ENCODE results near the gene VASP.

Gene VASP

GRCh38 chr19:45515081-45515624 lies 7.9 kb downstream of the VASP start:
- no peak for DNase-seq (ENCODE audit: low read depth)

DNA sequence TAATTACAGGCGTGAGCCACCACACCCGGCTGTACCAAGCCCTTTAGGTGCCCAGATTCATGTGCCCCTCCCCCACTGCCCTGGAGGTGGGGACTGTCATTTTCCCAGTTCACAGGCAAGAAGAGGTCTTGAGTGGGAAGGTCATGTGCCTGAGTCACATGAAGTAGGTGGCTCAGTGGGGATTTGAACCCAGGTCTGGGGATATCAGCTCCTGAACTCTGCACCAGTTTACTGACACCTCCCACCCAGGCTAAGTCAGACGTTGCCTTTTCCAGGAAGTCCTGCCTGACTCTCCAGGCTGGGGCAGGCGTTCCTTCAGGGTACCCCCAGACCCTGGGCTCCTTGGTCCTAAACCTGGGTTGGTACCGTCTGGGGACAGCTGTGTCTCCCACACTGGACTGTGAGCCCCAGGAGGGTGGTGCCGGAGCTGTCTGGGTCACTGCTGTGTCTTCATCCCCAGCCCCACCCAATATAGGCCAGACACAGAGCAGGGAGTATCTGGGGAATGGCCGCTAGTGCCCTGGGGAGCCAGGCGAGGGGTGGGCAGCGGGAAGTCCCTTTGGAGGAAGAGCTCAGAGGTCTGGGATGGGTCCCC lies 8.6 kb downstream of the VASP start:
- DNase-seq (ENCODE audit: low read depth) = no peak

GRCh38 chr19:45517238-45517637 lies 10.0 kb downstream of the VASP start:
- DNase-seq (ENCODE audit: low read depth) = no peak

GRCh38 chr19:45517641-45518468 lies 10.6 kb downstream of the VASP start:
- no peak for DNase-seq (ENCODE audit: low read depth)

- DNase-seq (ENCODE audit: low read depth) = no peak
Measured at GRCh38 chr19:45518469-45518826, 11.2 kb downstream of the VASP start.

GRCh38 chr19:45522010-45522941 lies 15.0 kb downstream of the VASP start:
- no peak for DNase-seq (ENCODE audit: low read depth)

GRCh38 chr19:45523642-45524256 lies 16.5 kb downstream of the VASP start:
- DNase-seq (ENCODE audit: low read depth) = peak; percentile 82

DNA sequence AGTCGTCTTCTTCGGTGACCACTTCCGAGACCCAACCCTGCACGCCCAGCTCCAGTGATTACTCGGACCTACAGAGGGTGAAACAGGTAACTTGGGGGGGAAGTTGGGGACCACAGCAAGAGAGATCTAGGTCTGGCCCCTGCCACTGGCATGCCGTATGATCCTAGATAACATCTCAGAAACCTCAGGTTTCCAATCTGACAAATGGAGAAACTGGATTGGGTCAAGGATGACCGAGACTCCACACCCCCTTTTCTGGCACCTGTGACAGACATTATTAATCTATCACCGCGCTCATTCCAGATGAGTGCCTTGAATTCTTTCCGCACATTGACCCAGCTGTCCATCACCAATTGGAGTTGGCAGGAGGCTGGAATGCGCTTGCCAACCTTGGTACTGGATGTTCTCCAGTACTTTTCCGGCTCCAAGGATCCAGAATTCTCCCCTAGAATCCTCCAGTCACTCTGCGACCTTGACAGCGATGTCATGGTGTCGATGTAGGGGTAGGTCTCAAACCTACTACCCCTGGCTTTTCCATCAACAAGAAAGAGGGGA lies 17.4 kb downstream of the VASP start:
- no peak for DNase-seq (ENCODE audit: low read depth)

GRCh38 chr19:45526143-45526542 lies 18.9 kb downstream of the VASP start:
- no peak for DNase-seq (ENCODE audit: low read depth)

GRCh38 chr19:45526971-45527370 lies 19.7 kb downstream of the VASP start:
- DNase-seq (ENCODE audit: low read depth) = no peak

DNA sequence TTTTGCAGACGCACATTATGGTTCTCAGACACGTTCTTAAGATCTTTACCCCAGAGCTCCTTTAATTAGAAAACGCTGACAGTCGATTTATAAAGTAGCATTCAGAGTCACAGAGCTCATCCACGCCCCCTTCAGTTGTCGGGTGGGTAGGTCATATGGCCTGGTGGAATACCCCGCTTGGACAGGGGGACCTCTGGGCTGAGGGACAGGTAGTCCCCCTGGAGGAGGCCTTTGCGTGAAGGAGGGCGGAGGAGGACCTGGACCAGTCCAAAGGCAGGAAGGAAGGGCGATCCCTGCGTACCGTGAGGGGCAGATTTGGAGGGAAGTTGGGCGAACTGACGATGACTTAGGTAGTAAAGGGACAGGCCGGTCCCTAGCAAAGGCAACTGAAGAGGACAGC lies 20.5 kb downstream of the VASP start:
- DNase-seq (ENCODE audit: low read depth) = no peak

DNA sequence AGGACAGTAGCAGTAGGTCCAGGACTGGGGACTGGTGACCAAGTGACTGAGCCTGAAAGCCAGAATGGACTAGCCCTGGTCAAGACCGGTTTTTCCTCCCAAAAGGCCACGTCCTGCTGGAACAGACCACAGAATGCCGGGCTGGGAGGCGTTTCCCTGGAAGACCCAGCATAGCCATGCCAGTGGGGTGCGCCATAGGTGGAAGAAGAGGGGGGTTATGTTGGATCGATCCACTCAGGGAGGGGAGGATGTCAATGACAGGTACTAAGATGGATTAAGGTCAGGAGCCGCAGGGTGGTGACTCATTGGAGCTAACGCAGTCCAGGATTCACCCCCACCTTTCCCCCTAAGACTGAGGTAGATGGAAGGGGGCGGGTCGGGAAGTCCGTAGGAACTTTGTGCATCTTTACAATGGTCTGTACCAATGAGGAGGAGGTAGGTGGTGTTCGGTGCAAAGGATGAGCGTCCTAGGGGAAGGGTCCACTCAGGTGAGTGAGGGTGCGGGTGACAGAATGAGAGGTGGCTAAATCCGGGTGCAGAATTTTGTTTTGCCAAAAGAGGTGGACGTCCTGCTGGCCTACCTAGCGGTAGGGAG lies 21.0 kb downstream of the VASP start:
- no peak for DNase-seq (ENCODE audit: low read depth)

DNA sequence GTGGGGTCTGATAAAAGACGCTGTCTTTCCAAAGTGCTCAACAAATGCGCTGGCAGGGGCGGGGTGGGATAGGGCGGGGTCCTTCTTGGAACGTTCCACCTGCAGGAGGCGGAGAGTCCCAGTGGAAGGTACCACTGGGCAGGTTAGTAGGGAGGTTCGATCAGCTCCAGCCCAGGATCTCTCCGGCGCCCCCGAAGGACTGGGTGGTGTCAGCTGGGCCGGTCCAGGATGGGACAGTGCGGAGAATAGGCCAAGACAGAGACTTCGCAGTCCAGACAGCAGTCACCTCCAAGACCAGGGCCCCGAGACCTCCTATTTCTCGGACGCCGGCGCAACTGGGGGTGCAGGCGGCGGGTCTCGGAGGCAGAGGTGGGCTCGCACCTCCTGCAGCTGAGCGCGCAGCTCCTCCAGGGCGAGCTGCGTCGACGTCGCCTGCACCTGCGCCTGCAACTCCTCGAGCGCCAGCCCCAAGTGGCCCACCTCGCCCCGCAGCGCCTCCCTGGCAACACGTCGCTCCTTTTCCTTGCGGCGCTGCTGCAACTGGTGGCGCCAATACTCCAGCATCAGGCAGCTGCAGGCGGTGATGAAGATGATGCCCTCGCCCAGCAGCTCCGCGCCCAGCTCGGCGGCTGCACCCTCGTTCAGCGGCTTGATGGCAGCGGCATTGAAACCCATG lies 21.6 kb downstream of the VASP start:
- DNase-seq (ENCODE audit: low read depth) = no peak

- no peak for DNase-seq (ENCODE audit: low read depth)
Measured at GRCh38 chr19:45529420-45529785, 22.1 kb downstream of the VASP start.

DNA sequence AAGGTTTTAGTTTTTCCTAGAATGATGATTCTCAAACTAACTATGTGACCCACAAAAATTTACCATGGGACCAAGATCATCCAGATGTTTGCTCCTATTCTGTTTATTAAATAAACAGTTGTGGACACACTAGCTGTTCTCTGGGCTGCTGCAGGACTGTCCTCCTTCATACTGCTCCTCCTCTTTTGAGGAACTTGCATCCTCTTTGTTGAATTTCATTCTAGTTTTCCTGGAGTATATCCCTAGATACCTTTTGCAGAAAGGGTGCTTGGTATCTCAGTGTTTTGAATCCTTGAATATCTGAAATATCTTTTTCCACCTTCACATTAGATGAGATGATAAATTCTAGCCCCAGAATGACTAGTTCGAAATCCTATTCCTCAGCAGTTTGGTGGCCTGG lies 24.1 kb downstream of the VASP start:
- DNase-seq (ENCODE audit: low read depth) = no peak

- DNase-seq (ENCODE audit: low read depth) = no peak
Measured at GRCh38 chr19:45539459-45539858, 32.2 kb downstream of the VASP start.

DNA sequence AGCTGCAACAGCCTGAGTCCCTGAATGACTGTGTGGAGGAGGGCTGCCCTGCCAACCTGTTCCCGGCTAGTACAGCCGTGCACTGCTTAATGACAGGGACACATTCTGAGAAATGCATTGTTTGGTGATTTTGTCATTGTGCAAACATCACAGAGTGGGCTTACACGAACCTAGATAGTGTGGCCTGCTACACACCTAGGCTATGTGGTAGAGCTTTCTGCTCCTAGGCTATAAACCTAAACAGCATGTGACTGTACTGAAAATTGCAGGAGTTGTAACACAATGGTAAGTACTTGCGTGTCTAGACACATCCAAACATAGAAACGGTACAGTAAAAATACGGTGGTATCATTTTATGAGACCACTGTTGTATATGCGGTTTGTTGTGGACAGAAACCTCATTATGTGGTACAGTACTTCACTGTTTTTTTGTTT lies 35.0 kb downstream of the VASP start:
- DNase-seq (ENCODE audit: low read depth) = no peak

DNA sequence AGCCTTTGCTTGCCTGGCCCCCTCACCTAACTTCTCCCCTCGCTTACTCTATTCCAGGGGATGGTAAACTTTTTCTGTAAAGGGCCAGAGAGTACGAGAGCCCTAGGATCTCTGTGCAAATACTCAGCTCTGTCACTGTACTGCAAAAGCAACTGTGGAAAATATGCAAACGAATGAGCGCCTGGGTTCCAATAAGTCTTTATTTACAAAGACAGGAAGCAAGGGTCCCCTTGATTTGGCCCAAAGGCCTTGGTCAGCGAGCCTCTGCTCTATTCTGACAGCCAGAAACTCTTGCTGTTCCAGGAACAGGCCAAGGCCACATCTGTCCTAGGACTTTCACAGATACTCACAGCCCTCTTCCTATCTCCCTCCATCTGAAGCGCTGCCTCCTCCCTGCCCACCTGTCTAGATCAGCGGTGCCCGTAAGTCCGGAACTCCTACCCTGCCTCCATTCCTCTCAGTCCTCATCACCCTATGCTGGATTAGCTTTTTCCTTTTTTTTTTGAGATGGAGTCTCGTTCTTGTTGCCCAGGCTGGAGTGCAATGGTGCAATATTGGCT lies 40.0 kb downstream of the VASP start:
- DNase-seq (ENCODE audit: low read depth) = no peak

- no peak for DNase-seq (ENCODE audit: low read depth)
Measured at GRCh38 chr19:45547965-45548609, 40.8 kb downstream of the VASP start.

DNA sequence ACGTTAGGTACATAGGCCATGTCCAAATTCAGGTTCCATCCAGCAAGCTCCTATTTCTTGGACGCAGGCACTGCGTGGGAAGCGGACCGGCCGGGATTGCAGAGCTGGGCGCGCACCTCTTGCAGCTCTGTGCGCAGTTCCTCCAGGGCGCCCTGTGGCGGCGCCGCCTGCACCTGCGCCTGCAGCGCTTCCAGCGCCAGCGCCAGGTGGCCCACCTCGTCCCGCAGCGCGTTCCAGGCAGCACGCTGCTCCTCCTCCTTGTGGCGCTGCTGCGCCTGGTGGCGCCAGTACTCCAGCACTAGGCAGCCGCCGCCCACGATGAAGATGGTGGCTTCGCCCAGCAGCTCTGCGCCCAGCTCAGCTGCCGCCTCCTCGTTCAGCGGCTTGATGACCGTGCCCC lies 46.2 kb downstream of the VASP start:
- DNase-seq (ENCODE audit: low read depth) = no peak

Measured in fibroblast of the conjunctiva (primary cell).